Measurements from ENCODE around the gene HERPUD2.

The HERPUD2 gene, protein sequence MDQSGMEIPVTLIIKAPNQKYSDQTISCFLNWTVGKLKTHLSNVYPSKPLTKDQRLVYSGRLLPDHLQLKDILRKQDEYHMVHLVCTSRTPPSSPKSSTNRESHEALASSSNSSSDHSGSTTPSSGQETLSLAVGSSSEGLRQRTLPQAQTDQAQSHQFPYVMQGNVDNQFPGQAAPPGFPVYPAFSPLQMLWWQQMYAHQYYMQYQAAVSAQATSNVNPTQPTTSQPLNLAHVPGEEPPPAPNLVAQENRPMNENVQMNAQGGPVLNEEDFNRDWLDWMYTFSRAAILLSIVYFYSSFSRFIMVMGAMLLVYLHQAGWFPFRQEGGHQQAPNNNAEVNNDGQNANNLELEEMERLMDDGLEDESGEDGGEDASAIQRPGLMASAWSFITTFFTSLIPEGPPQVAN

DNA sequence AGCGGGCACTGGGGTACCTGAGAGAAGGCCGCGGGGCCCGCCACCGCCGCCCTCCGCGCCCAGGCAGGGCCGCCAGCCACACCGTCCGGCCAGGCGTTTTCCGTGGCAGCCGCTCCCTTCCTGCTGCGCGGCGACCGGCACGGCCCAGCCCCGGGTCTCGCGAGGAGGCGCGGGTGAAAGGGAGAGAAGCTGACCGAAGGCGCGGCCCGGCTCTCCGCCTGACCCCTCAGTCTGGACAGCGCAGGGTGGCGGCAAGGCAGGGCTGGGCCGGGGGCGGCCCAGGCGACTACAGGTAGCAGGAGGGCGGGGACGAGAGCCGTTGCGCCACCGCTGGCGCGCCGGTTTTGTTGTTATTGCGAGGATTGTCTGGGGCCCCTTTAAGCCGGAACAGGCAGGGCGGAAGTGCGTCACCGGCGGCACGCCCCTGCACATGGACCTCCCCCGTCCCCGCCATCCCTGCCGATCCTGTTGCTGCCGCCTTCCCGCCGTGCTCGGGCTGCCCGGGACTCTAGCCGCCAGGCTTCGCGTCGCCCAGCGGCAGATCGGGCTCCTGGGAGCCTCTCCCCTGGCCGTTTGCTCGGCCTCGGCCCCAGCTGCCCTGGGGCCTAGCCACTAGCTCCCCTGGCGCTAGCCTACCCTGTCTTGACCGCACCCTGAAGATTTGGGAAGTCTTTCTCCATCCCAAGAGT is at the start of gene HERPUD2:
Gene HERPUD2, minus strand, starts transcription at position 352 of the 689 bp plus-strand sequence. CDS start 805 bp downstream, outside the sequence.
- peak within 1 kb of the TSS; percentile 85 for H3K4me3 ChIP-seq (ENCODE audit: low read length)
- DNase-seq (ENCODE audit: low read depth): peak; percentile 72
- TF ChIP-seq, protein P1, sequence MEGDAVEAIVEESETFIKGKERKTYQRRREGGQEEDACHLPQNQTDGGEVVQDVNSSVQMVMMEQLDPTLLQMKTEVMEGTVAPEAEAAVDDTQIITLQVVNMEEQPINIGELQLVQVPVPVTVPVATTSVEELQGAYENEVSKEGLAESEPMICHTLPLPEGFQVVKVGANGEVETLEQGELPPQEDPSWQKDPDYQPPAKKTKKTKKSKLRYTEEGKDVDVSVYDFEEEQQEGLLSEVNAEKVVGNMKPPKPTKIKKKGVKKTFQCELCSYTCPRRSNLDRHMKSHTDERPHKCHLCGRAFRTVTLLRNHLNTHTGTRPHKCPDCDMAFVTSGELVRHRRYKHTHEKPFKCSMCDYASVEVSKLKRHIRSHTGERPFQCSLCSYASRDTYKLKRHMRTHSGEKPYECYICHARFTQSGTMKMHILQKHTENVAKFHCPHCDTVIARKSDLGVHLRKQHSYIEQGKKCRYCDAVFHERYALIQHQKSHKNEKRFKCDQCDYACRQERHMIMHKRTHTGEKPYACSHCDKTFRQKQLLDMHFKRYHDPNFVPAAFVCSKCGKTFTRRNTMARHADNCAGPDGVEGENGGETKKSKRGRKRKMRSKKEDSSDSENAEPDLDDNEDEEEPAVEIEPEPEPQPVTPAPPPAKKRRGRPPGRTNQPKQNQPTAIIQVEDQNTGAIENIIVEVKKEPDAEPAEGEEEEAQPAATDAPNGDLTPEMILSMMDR (conservative IDR thresholded peaks at IDR 0.05; ENCODE audit: low read depth, low read length): no peak

DNA sequence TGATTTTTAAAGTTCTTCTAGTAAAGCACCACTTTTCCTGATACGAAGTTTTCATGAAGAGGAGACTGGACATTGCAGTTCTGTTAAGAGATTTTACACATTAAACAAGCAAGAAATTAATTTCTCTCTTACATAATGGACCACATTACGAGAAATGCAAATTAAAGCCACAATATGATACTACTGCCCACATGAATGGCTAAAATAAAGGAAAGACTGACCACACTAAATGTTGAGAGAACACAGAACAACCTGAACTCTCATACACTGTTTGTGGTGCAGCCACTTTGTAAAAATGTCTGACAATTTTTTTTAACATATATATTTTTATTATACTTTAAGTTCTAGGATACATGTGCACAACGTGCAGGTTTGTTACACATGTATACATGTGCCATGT is 44.0 kb upstream of the HERPUD2 start:
- H3K4me3 ChIP-seq (ENCODE audit: low read length): no peak overlapping the region
- no peak for DNase-seq (ENCODE audit: low read depth)
- TF ChIP-seq, protein P1 (conservative IDR thresholded peaks at IDR 0.05; ENCODE audit: low read depth, low read length): no peak

DNA sequence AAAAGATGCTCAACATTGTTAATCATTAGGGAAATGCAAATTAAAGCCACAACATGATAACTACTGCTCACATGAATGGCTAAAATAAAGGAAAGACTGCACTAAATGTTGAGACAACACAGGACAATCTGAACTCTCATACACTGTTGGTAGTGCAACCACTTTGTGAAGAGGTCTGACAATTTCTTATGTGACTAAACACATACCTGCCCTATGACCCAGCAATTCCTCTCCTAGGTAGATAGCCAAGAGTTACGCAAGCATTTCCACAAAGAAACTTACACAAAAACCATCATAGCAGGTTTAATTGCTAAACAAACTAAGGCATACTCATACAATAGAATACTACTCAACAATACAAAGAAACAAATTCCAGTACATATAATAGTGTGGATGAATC is 41.8 kb upstream of the HERPUD2 start:
- DNase-seq (ENCODE audit: low read depth): no peak
- TF ChIP-seq, protein P1 (conservative IDR thresholded peaks at IDR 0.05; ENCODE audit: low read depth, low read length): no peak
- no peak overlapping the region for H3K4me3 ChIP-seq (ENCODE audit: low read length)

DNA sequence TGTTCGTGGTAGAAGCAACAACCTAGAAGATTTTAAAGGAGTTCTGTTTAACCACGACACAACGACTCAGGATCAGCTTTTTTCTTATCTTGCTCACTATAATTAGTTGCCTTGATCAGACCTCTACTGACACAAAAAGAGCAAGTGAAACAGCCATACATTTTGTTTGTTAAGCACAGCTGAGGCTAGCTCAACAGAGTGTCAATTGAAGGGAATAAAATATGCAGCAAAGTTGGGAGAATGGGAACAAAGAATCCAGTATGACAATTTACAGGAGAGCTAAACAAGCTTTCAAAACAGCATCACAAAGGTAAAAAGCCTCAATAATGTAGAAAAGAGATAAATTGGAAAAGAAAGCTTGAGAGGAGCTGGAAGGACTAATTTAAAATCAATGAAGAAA is 40.5 kb upstream of the HERPUD2 start:
- no peak for DNase-seq (ENCODE audit: low read depth)
- TF ChIP-seq, protein P1 (conservative IDR thresholded peaks at IDR 0.05; ENCODE audit: low read depth, low read length): no peak
- no peak overlapping the region for H3K4me3 ChIP-seq (ENCODE audit: low read length)

DNA sequence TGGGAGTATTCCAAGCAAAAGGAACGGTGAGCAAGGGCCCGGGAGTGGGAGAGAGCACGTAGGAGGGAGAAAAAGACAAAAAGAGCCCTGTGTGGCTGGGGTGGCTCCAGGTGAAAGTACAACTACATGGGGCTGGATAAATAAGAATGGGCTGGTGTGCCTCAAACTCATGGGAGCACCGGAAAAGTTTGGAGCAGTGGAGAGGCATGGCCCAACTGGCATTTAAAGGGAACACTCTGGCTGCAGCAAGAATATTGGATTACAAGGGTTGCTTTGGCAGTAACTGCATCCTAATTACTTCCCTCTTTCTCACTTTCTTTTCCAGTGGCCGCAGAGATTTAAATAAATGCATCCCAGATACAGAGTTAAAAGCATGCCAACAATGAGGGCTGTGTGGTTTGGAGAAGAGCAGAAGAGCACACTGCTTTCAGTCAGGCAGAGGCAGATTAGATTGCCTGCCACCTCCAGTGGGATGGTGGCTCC is 39.1 kb upstream of the HERPUD2 start:
- H3K4me3 ChIP-seq (ENCODE audit: low read length): no peak overlapping the region
- no peak for DNase-seq (ENCODE audit: low read depth)
- TF ChIP-seq, protein P1 (conservative IDR thresholded peaks at IDR 0.05; ENCODE audit: low read depth, low read length): no peak

DNA sequence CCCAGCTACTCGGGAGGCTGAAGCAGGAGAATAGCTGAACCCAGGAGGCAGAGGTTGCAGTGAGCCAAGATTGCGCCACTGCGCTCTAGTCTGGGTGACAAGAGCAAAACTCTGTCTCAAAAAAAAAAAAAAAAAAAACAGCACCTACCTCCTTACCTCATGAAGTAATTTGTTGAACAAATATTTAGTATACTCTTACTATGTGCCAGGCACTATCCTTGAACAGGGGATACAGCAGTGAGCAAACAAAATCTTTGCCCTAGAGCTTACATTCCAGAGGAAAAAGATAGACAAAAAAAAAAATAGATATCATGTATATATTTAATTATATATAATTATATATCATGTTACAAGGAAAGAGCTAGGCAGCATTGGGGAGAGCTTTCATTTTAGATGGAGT is 36.4 kb upstream of the HERPUD2 start:
- TF ChIP-seq, protein P1 (conservative IDR thresholded peaks at IDR 0.05; ENCODE audit: low read depth, low read length): no peak
- H3K4me3 ChIP-seq (ENCODE audit: low read length): no peak overlapping the region
- no peak for DNase-seq (ENCODE audit: low read depth)

Measured in retinal pigment epithelial cell (primary cell).